HepG2 (cell line): ENCODE measurements around the gene BCL6.

Experiments used
- FOXJ3 ChIP-seq: sonication (generic); formaldehyde crosslinking; IDR thresholded peaks from 2 replicates; pipeline ENCODE4 v1.4.0; 2020; ENCODE audit warnings: missing genetic modification reagents, mild to moderate bottlenecking, borderline replicate concordance
- JUND ChIP-seq: sonication (generic); formaldehyde crosslinking; IDR thresholded peaks from 2 replicates; pipeline ENCODE4 v1.8.0; 2022; ENCODE audit warnings: mild to moderate bottlenecking, missing genetic modification reagents
- RARA ChIP-seq: IDR thresholded peaks from 2 replicates; pipeline ENCODE4 v1.6.1; 2016; ENCODE audit warnings: missing genetic modification reagents, missing compliant biosample characterization
- SCMH1 ChIP-seq: sonication (generic); formaldehyde crosslinking; IDR thresholded peaks from 2 replicates; pipeline ENCODE4 v1.9.0; 2021; ENCODE audit warnings: missing genetic modification reagents, mild to moderate bottlenecking, borderline replicate concordance
- SMYD3 ChIP-seq: sonication (generic); formaldehyde crosslinking; IDR thresholded peaks from 2 replicates; pipeline ENCODE4 v1.8.1; 2023; ENCODE audit warnings: mild to moderate bottlenecking, missing genetic modification reagents
- SP1 ChIP-seq, 2 experiments: fragments of 450-650 bp in 1 of 2; sonication (generic) in 1 of 2; formaldehyde crosslinking in 1 of 2; IDR thresholded peaks; 2 replicates each; pipeline versions ENCODE4 v1.4.0 to v1.6.1; 2016 to 2020; ENCODE audit warnings: missing genetic modification reagents in 1 of 2
- TAF1 ChIP-seq: sonication (generic); formaldehyde crosslinking; IDR thresholded peaks from 2 replicates; pipeline ENCODE4 v1.4.0; 2020; ENCODE audit warnings: missing genetic modification reagents
- ZBTB7A ChIP-seq: sonication (generic); formaldehyde crosslinking; IDR thresholded peaks from 2 replicates; pipeline ENCODE4 v1.8.0; 2022; ENCODE audit warnings: mild to moderate bottlenecking, missing genetic modification reagents
- ZNF12 ChIP-seq: sonication (generic); formaldehyde crosslinking; IDR thresholded peaks from 2 replicates; pipeline ENCODE4 v1.5.0; 2020; ENCODE audit warnings: missing genetic modification reagents
- ZNF552 ChIP-seq: sonication (generic); formaldehyde crosslinking; IDR thresholded peaks from 2 replicates; pipeline ENCODE4 v1.9.0; 2022; ENCODE audit warnings: missing genetic modification reagents, mild to moderate bottlenecking, borderline replicate concordance
- ZNF614 ChIP-seq: IDR thresholded peaks from 2 replicates; pipeline ENCODE4 v1.6.1; 2018; ENCODE audit warnings: missing biosample characterization, missing genetic modification reagents, inconsistent platforms, borderline replicate concordance
- TF ChIP-seq, protein P1 (sequence below): sonication (generic); formaldehyde crosslinking; IDR thresholded peaks from 2 replicates; pipeline ENCODE4 v1.5.0; 2020; ENCODE audit warnings: mild to moderate bottlenecking, missing genetic modification reagents, moderate library complexity
- TF ChIP-seq, protein P2 (sequence below): sonication (generic); formaldehyde crosslinking; IDR thresholded peaks from one replicate; pipeline ENCODE4 v1.5.1; 2020; ENCODE audit warnings: mild to moderate bottlenecking, missing genetic modification reagents; ENCODE audit errors: not compliant biosample characterization
- TF ChIP-seq, protein P3 (sequence below): sonication (generic); formaldehyde crosslinking; IDR thresholded peaks from 2 replicates; pipeline ENCODE4 v1.4.0; 2020; ENCODE audit warnings: missing genetic modification reagents

DNA sequence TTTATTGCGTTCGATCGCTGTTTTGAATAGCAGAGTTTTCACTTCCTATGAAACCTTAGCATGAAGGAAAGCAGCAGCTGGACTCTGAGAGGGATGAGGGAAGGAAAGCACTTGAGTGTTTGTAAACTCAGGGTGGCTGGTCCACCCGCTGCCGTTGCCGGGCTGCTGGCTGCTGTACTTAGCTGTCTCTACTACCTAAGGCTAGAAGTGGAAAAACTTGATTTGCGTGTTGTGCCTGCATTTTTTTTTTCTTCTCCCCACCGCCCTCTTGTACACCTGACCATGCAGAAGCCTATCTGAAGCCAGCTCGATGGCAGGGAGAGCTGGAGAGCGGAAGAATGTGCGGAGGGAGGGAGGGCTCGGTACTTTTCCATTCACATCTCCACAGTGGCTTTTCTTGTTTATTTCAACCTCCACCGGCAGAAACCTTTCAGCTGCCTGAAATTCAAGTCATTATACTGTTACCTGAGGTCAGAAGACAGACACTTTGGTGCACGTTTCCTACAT lies 4.8 kb upstream of the BCL6 start:
- TF ChIP-seq, protein P1, sequence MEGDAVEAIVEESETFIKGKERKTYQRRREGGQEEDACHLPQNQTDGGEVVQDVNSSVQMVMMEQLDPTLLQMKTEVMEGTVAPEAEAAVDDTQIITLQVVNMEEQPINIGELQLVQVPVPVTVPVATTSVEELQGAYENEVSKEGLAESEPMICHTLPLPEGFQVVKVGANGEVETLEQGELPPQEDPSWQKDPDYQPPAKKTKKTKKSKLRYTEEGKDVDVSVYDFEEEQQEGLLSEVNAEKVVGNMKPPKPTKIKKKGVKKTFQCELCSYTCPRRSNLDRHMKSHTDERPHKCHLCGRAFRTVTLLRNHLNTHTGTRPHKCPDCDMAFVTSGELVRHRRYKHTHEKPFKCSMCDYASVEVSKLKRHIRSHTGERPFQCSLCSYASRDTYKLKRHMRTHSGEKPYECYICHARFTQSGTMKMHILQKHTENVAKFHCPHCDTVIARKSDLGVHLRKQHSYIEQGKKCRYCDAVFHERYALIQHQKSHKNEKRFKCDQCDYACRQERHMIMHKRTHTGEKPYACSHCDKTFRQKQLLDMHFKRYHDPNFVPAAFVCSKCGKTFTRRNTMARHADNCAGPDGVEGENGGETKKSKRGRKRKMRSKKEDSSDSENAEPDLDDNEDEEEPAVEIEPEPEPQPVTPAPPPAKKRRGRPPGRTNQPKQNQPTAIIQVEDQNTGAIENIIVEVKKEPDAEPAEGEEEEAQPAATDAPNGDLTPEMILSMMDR (CRISPR knock-in tag): no peak
- TF ChIP-seq RARA (CRISPR knock-in tag) (peak; percentile 32; the same call in 1 of the 2 replicates), ZNF12 (CRISPR knock-in tag) (no peak), SCMH1 (CRISPR knock-in tag) (no peak), SMYD3 (CRISPR knock-in tag) (no peak), ZNF614 (CRISPR knock-in tag) (peak; percentile 31; the same call in 1 of the 2 replicates), JUND (CRISPR knock-in tag) (no peak), SP1 (IDR thresholded peaks at IDR 0.05) (no peak), SP1 (CRISPR knock-in tag; IDR thresholded peaks at IDR 0.05) (no peak), ZNF552 (no peak), TAF1 (peak; percentile 73; the same call in 1 of the 2 replicates), FOXJ3 (CRISPR knock-in tag) (no peak), ZBTB7A (CRISPR knock-in tag) (no peak)
- TF ChIP-seq, protein P2, sequence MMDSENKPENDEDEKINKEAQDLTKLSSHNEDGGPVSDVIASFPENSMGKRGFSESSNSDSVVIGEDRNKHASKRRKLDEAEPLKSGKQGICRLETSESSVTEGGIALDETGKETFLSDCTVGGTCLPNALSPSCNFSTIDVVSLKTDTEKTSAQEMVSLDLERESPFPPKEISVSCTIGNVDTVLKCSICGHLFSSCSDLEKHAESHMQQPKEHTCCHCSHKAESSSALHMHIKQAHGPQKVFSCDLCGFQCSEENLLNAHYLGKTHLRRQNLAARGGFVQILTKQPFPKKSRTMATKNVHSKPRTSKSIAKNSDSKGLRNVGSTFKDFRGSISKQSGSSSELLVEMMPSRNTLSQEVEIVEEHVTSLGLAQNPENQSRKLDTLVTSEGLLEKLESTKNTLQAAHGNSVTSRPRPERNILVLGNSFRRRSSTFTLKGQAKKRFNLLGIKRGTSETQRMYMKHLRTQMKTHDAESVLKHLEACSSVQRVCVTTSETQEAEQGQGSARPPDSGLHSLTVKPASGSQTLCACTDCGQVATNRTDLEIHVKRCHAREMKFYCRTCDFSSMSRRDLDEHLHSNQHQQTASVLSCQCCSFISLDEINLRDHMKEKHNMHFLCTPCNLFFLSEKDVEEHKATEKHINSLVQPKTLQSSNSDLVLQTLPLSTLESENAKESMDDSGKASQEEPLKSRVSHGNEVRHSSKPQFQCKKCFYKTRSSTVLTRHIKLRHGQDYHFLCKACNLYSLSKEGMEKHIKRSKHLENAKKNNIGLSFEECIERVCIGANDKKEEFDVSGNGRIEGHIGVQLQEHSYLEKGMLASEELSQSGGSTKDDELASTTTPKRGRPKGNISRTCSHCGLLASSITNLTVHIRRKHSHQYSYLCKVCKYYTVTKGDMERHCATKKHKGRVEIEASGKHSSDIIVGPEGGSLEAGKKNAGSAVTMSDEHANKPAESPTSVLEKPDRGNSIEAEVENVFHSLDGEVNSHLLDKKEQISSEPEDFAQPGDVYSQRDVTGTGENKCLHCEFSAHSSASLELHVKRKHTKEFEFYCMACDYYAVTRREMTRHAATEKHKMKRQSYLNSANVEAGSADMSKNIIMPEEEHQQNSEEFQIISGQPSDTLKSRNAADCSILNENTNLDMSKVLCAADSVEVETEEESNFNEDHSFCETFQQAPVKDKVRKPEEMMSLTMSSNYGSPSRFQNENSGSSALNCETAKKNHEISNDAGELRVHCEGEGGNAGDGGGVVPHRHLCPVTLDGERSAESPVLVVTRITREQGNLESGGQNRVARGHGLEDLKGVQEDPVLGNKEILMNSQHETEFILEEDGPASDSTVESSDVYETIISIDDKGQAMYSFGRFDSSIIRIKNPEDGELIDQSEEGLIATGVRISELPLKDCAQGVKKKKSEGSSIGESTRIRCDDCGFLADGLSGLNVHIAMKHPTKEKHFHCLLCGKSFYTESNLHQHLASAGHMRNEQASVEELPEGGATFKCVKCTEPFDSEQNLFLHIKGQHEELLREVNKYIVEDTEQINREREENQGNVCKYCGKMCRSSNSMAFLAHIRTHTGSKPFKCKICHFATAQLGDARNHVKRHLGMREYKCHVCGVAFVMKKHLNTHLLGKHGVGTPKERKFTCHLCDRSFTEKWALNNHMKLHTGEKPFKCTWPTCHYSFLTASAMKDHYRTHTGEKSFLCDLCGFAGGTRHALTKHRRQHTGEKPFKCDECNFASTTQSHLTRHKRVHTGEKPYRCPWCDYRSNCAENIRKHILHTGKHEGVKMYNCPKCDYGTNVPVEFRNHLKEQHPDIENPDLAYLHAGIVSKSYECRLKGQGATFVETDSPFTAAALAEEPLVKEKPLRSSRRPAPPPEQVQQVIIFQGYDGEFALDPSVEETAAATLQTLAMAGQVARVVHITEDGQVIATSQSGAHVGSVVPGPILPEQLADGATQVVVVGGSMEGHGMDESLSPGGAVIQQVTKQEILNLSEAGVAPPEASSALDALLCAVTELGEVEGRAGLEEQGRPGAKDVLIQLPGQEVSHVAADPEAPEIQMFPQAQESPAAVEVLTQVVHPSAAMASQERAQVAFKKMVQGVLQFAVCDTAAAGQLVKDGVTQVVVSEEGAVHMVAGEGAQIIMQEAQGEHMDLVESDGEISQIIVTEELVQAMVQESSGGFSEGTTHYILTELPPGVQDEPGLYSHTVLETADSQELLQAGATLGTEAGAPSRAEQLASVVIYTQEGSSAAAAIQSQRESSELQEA: no peak
- TF ChIP-seq, protein P3, sequence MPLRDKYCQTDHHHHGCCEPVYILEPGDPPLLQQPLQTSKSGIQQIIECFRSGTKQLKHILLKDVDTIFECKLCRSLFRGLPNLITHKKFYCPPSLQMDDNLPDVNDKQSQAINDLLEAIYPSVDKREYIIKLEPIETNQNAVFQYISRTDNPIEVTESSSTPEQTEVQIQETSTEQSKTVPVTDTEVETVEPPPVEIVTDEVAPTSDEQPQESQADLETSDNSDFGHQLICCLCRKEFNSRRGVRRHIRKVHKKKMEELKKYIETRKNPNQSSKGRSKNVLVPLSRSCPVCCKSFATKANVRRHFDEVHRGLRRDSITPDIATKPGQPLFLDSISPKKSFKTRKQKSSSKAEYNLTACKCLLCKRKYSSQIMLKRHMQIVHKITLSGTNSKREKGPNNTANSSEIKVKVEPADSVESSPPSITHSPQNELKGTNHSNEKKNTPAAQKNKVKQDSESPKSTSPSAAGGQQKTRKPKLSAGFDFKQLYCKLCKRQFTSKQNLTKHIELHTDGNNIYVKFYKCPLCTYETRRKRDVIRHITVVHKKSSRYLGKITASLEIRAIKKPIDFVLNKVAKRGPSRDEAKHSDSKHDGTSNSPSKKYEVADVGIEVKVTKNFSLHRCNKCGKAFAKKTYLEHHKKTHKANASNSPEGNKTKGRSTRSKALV: no peak
